ENCODE measurements around the gene VSIG4.
"Not testable (repeated sequence)": the region's sequence is repeated elsewhere in the genome, so short reads cannot be mapped to it uniquely, and the experiment has no call there.

Gene VSIG4

DNA sequence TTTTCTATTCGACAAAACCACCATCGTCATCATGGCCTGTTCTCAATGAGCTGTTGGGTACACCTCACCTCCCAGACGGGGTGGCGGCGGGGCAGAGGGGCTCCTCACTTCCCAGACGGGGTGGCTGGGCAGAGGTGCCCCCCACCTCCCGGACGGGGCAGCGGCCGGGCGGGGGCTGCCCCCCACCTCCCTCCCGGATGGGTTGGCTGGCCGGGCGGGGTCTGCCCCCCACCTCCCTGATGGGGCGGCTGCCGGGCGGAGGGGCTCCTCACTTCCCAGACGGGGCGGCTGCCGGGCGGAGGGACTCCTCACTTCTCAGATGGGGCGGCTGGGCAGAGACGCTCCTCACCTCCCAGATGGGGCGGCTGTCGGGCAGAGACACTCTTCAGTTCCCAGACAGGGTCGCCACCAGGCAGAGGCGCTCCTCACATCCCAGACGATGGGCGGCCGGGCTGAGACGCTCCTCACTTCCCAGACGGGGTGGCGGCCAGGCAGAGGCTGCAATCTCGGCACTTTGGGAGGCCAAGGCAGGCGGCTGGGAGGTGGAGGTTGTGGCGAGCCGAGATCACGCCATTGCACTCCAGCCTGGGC, 64.6 kb downstream of the VSIG4 start:
- not testable (repeated sequence) for DNase-seq
